ENCODE data around the gene ERBB2. TPM values are rescaled to one million over a fixed set of nuclear protein-coding genes. Genes with fewer than 3 reads are reported as not detected.
A peak's percentile ranks its signal among the peaks of the same experiment; 100 is the strongest.

Gene ERBB2
- total and polyA plus RNA-seq, 2 of the 8 experiments (the other 6 are each of a cell fraction or from before 2014, with no cell fraction given): 183 to 394 TPM

DNA sequence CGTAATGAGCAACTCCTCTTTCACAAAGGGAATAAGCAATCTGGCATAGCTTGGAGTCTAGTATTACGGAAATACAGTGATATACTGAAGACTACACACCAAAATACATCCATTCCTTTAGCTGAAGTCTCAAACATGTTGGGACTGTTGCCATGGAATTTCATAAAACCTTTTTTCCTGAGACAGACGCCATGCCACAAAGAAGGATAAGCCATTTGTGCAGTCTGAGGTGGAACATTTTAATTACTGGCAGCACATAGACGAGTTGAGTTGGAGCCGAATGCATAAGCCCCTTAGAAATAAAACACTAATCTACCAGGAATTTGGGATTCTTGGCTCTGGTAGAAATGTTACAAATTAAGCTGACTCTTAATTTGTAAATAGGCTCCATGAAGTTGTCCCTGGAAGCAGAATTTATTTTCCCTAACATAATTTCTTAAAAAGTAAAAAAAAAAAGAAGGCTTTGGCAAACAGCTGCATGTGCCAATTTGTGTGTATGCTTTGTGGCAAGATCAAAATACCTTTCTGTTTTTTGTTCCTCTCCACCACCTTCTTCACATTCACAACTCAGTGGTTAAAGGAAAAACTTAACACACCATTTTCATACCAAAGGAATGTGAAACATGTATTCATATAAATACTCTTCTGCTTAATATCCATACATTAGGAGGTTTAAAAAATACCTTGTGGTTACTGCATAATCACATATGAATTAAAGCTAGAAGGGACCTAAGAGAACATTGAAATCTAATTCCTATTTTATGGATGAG is 63.4 kb downstream of the ERBB2 start:
- no peaks in the 10 kb centered on the region for H3K27me3 ChIP-seq (replicated peaks in 1 of 4; ENCODE audit: control insufficient read depth in 3 of 4, extremely low read depth in 1 of 4, insufficient read depth in 3 of 4, low read length in 3 of 4)
- H3K36me3 ChIP-seq (ENCODE audit: control insufficient read depth in 2 of 4, insufficient read depth in 4 of 4, low read length in 3 of 4): no peaks in the 10 kb centered on the region
- FAIRE-seq (no peak), DNase-seq (ENCODE audit: low read depth in 1 of 2, low spot score in 2 of 2) (no peak)
- no peak overlapping the region for H3K4me3 ChIP-seq (ENCODE audit: extremely low read depth in 1 of 4, insufficient read depth in 2 of 4, low read depth in 3 of 4, low read length in 4 of 4)
- H2BK120ac ChIP-seq (replicated peaks; ENCODE audit: low read depth, low read length): no peak overlapping the region
- H2AFZ ChIP-seq (ENCODE audit: low read length): 0 out of 2 replicates have a peak overlapping the region, but pooled peaks have one; percentile 23
- no peak overlapping the region for H2BK20ac ChIP-seq (ENCODE audit: low read length)
- no peak overlapping the region for H2AK5ac ChIP-seq (ENCODE audit: low read depth, low read length)
- ChIA-PET POLR2A (ENCODE audit: partially characterized antibody) (no interaction called here), CTCF (ENCODE audit: partially characterized antibody) (interaction anchor here (0.6 to 2.2 kb wide), 5 partner anchors 8 to 152 kb away, joined by 3 to 8 read pairs (median 3); no protein-coding TSS in a partner anchor)
- no peak overlapping the region for H3K27ac ChIP-seq (ENCODE audit: low read depth, low read length)
- WGBS, 2 experiments (ENCODE audit: extremely low coverage in 1 of 2, insufficient coverage in 1 of 2, insufficient read length in 1 of 2, insufficient replicate concordance in 2 of 2, low coverage in 1 of 2, low lambda C conversion rate in 2 of 2, missing lambda C conversion rate in 1 of 2): 89% methylated on average over 5 of the region's 5 CpGs; no CpG with 5 or more reads in 1 of the 2 experiments
- H3K23ac ChIP-seq (ENCODE audit: insufficient read length): no peak overlapping the region
- TF ChIP-seq TCF12 (IDR thresholded peaks at IDR 0.05; ENCODE audit: low read depth, low read length) (no peak), CTBP2 (IDR thresholded peaks at IDR 0.05; ENCODE audit: borderline replicate concordance, insufficient read depth, insufficient read length, low read length) (no peak), TBP (IDR thresholded peaks at IDR 0.05; ENCODE audit: low read depth, low read length) (no peak), HDAC6 (IDR thresholded peaks at IDR 0.05; ENCODE audit: low read depth, low read length) (no peak), SIRT6 (IDR thresholded peaks at IDR 0.05; ENCODE audit: low read length) (no peak), BRCA1 (IDR thresholded peaks at IDR 0.05; ENCODE audit: low read depth, low read length) (no peak), POU5F1 (IDR thresholded peaks at IDR 0.05; ENCODE audit: low read depth, low read length) (no peak), SP1 (IDR thresholded peaks at IDR 0.05; ENCODE audit: low read depth, low read length) (no peak), JUN (IDR thresholded peaks at IDR 0.05; ENCODE audit: low read depth, low read length) (no peak), SAP30 (IDR thresholded peaks at IDR 0.05; ENCODE audit: insufficient read depth, insufficient replicate concordance, low read length) (no peak)
- TF ChIP-seq, protein P1, sequence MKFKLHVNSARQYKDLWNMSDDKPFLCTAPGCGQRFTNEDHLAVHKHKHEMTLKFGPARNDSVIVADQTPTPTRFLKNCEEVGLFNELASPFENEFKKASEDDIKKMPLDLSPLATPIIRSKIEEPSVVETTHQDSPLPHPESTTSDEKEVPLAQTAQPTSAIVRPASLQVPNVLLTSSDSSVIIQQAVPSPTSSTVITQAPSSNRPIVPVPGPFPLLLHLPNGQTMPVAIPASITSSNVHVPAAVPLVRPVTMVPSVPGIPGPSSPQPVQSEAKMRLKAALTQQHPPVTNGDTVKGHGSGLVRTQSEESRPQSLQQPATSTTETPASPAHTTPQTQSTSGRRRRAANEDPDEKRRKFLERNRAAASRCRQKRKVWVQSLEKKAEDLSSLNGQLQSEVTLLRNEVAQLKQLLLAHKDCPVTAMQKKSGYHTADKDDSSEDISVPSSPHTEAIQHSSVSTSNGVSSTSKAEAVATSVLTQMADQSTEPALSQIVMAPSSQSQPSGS (IDR thresholded peaks at IDR 0.05; ENCODE audit: low read length): no peak
- no peaks in the 10 kb centered on the region for H3K23me2 ChIP-seq (ENCODE audit: low read depth, low read length)
- H4K20me1 ChIP-seq (replicated peaks in 1 of 2; ENCODE audit: control insufficient read depth in 1 of 2, insufficient read depth in 2 of 2, low read length in 2 of 2): no peaks in the 10 kb centered on the region
- H3K79me2 ChIP-seq (ENCODE audit: control insufficient read depth in 1 of 2, insufficient read depth in 2 of 2, low read length in 2 of 2): no peaks in the 10 kb centered on the region
- no peak overlapping the region for H2BK5ac ChIP-seq (ENCODE audit: low read depth, low read length)
- no peak overlapping the region for H3K4me2 ChIP-seq (ENCODE audit: insufficient read depth in 1 of 2, low read depth in 2 of 2, low read length in 2 of 2)
- no peaks in the 10 kb centered on the region for H3K4me1 ChIP-seq (replicated peaks in 1 of 4; ENCODE audit: control insufficient read depth in 3 of 4, insufficient read depth in 4 of 4, low read length in 3 of 4)
- no peak overlapping the region for H3K14ac ChIP-seq (ENCODE audit: insufficient read length)
- H3K79me1 ChIP-seq (ENCODE audit: low read depth, low read length): no peaks in the 10 kb centered on the region; the same call in 1 of the 2 replicates
- H3K18ac ChIP-seq (ENCODE audit: extremely low read depth, low read length): no peak overlapping the region
- no peak overlapping the region for H2BK15ac ChIP-seq (ENCODE audit: low read length)
- H4K8ac ChIP-seq (ENCODE audit: extremely low read depth, insufficient read depth, low read length): no peak overlapping the region
- no peaks in the 10 kb centered on the region for H3K9me3 ChIP-seq (ENCODE audit: insufficient read depth in 2 of 2, low read depth in 1 of 2, low read length in 1 of 2)
- no peak overlapping the region for H3K9ac ChIP-seq (replicated peaks in 1 of 4; ENCODE audit: extremely low read depth in 1 of 4, low read depth in 3 of 4, low read length in 3 of 4)
- no peak overlapping the region for H3K56ac ChIP-seq (replicated peaks; ENCODE audit: insufficient read length, low read depth, low read length)
- H2BK12ac ChIP-seq (ENCODE audit: low read depth, low read length): no peak overlapping the region
- no peak overlapping the region for H3K4ac ChIP-seq (replicated peaks; ENCODE audit: insufficient read length, low read depth, low read length)
- no peak overlapping the region for H4K91ac ChIP-seq (replicated peaks; ENCODE audit: insufficient read length, low read length)
- no peak overlapping the region for H4K5ac ChIP-seq (ENCODE audit: insufficient read length, low read depth, low read length)
